ENCODE measurements around the gene ACCSL. TPM values are rescaled to one million over a fixed set of nuclear protein-coding genes. Genes with fewer than 3 reads are reported as not detected.

ACCSL gene
- polyA plus RNA-seq, 4 donors, result 0.03 TPM; not detected in 3

- H3K9me3 ChIP-seq (ENCODE audit: control insufficient read depth in 2 of 2, insufficient read depth in 1 of 2, low read depth in 1 of 2, low read length in 1 of 2), result no peaks in the 10 kb centered on the region
- FAIRE-seq (no peak), DNase-seq (no peak)
- H3K4me1 ChIP-seq (ENCODE audit: control insufficient read depth in 3 of 3, insufficient read depth in 2 of 3, low read depth in 1 of 3, low read length in 2 of 3), result peaks cover 0 to 6% (median 0%) of the 10 kb centered on the region in 3 donors
- peaks cover 0 to 10% (median 0%) of the 10 kb centered on the region in 3 donors for H3K27me3 ChIP-seq (ENCODE audit: control insufficient read depth in 3 of 3, insufficient read depth in 3 of 3, low read length in 3 of 3)
- no peak overlapping the region for H3K4me3 ChIP-seq (ENCODE audit: low read depth in 1 of 3, low read length in 3 of 3)
- no peak overlapping the region for H3K27ac ChIP-seq (ENCODE audit: low read depth in 1 of 3, low read length in 2 of 3)
- WGBS, 3 donors, result 36 to 50% (median 48%) methylated on average over 3 of the region's 3 CpGs
- H3K36me3 ChIP-seq (ENCODE audit: control insufficient read depth in 3 of 3, insufficient read depth in 2 of 3, low read depth in 1 of 3, low read length in 3 of 3), result no peaks in the 10 kb centered on the region
These were observed 13.9 kb upstream of the ACCSL start for GRCh38 chr11:44033856-44034255.

GRCh38 chr11:44034639-44035038, 13.1 kb upstream of the ACCSL start:
- Histone ChIP-seq H3K27me3 (ENCODE audit: control insufficient read depth in 3 of 3, insufficient read depth in 3 of 3, low read length in 3 of 3) (peaks cover 0 to 10% (median 0%) of the 10 kb centered on the region in 3 donors), H3K4me3 (ENCODE audit: low read depth in 1 of 3, low read length in 3 of 3) (no peak overlapping the region), H3K36me3 (ENCODE audit: control insufficient read depth in 3 of 3, insufficient read depth in 2 of 3, low read depth in 1 of 3, low read length in 3 of 3) (no peaks in the 10 kb centered on the region), H3K4me1 (ENCODE audit: control insufficient read depth in 3 of 3, insufficient read depth in 2 of 3, low read depth in 1 of 3, low read length in 2 of 3) (peaks cover 0 to 6% (median 0%) of the 10 kb centered on the region in 3 donors), H3K27ac (ENCODE audit: low read depth in 1 of 3, low read length in 2 of 3) (no peak overlapping the region), H3K9me3 (ENCODE audit: control insufficient read depth in 2 of 2, insufficient read depth in 1 of 2, low read depth in 1 of 2, low read length in 1 of 2) (no peaks in the 10 kb centered on the region)
- no peak for DNase-seq
- FAIRE-seq, result no peak

GRCh38 chr11:44036811-44037657, 10.7 kb upstream of the ACCSL start:
- Histone ChIP-seq H3K27ac (ENCODE audit: low read depth in 1 of 3, low read length in 2 of 3) (peak overlapping the region in 1 of 3 donors; percentile 55), H3K27me3 (ENCODE audit: control insufficient read depth in 3 of 3, insufficient read depth in 3 of 3, low read length in 3 of 3) (peaks cover 0 to 5% (median 0%) of the 10 kb centered on the region in 3 donors), H3K4me3 (ENCODE audit: low read depth in 1 of 3, low read length in 3 of 3) (no peak overlapping the region), H3K9me3 (ENCODE audit: control insufficient read depth in 2 of 2, insufficient read depth in 1 of 2, low read depth in 1 of 2, low read length in 1 of 2) (peaks cover 0 to 4% of the 10 kb centered on the region in 2 donors), H3K4me1 (ENCODE audit: control insufficient read depth in 3 of 3, insufficient read depth in 2 of 3, low read depth in 1 of 3, low read length in 2 of 3) (peaks cover 0 to 4% (median 0%) of the 10 kb centered on the region in 3 donors), H3K36me3 (ENCODE audit: control insufficient read depth in 3 of 3, insufficient read depth in 2 of 3, low read depth in 1 of 3, low read length in 3 of 3) (no peaks in the 10 kb centered on the region)
- no peak for FAIRE-seq
- WGBS, 3 donors, result 19 to 33% (median 29%) methylated on average over 12 of the region's 12 CpGs
- peak; percentile 59 to 82 for DNase-seq

GRCh38 chr11:44037658-44037998, 10.2 kb upstream of the ACCSL start:
- Histone ChIP-seq H3K4me3 (ENCODE audit: low read depth in 1 of 3, low read length in 3 of 3) (no peak overlapping the region), H3K27me3 (ENCODE audit: control insufficient read depth in 3 of 3, insufficient read depth in 3 of 3, low read length in 3 of 3) (no peaks in the 10 kb centered on the region), H3K4me1 (ENCODE audit: control insufficient read depth in 3 of 3, insufficient read depth in 2 of 3, low read depth in 1 of 3, low read length in 2 of 3) (peaks cover 0 to 4% (median 0%) of the 10 kb centered on the region in 3 donors), H3K36me3 (ENCODE audit: control insufficient read depth in 3 of 3, insufficient read depth in 2 of 3, low read depth in 1 of 3, low read length in 3 of 3) (no peaks in the 10 kb centered on the region), H3K9me3 (ENCODE audit: control insufficient read depth in 2 of 2, insufficient read depth in 1 of 2, low read depth in 1 of 2, low read length in 1 of 2) (peaks cover 0 to 4% of the 10 kb centered on the region in 2 donors), H3K27ac (ENCODE audit: low read depth in 1 of 3, low read length in 2 of 3) (no peak overlapping the region)
- DNase-seq (no peak), FAIRE-seq (no peak)
- WGBS, 3 donors, result 55 to 67% (median 55%) methylated on average over 2 of the region's 2 CpGs

- no peak for DNase-seq
- FAIRE-seq, result no peak
- WGBS, 3 donors, result 75 to 86% (median 81%) methylated on average over 2 of the region's 2 CpGs
- peaks cover 0 to 5% (median 2%) of the 10 kb centered on the region in 3 donors for H3K27me3 ChIP-seq (ENCODE audit: control insufficient read depth in 3 of 3, insufficient read depth in 3 of 3, low read length in 3 of 3)
- no peak overlapping the region for H3K27ac ChIP-seq (ENCODE audit: low read depth in 1 of 3, low read length in 2 of 3)
- peaks cover 0 to 7% of the 10 kb centered on the region in 2 donors for H3K9me3 ChIP-seq (ENCODE audit: control insufficient read depth in 2 of 2, insufficient read depth in 1 of 2, low read depth in 1 of 2, low read length in 1 of 2)
- H3K36me3 ChIP-seq (ENCODE audit: control insufficient read depth in 3 of 3, insufficient read depth in 2 of 3, low read depth in 1 of 3, low read length in 3 of 3), result no peaks in the 10 kb centered on the region
- no peaks in the 10 kb centered on the region for H3K4me1 ChIP-seq (ENCODE audit: control insufficient read depth in 3 of 3, insufficient read depth in 2 of 3, low read depth in 1 of 3, low read length in 2 of 3)
- no peak overlapping the region for H3K4me3 ChIP-seq (ENCODE audit: low read depth in 1 of 3, low read length in 3 of 3)
These were observed 4.6 kb upstream of the ACCSL start for GRCh38 chr11:44043157-44043556.

GRCh38 chr11:44046182-44046581, 1.6 kb upstream of the ACCSL start:
- H3K9me3 ChIP-seq (ENCODE audit: control insufficient read depth in 2 of 2, insufficient read depth in 1 of 2, low read depth in 1 of 2, low read length in 1 of 2), result peaks cover 0 to 3% of the 10 kb centered on the region in 2 donors
- peak; percentile 49 to 75 for DNase-seq
- no peak overlapping the region for H3K4me3 ChIP-seq (ENCODE audit: low read depth in 1 of 3, low read length in 3 of 3)
- H3K27ac ChIP-seq (ENCODE audit: low read depth in 1 of 3, low read length in 2 of 3), result no peak overlapping the region
- no peaks in the 10 kb centered on the region for H3K36me3 ChIP-seq (ENCODE audit: control insufficient read depth in 3 of 3, insufficient read depth in 2 of 3, low read depth in 1 of 3, low read length in 3 of 3)
- FAIRE-seq, result no peak
- peaks cover 0 to 5% (median 2%) of the 10 kb centered on the region in 3 donors for H3K27me3 ChIP-seq (ENCODE audit: control insufficient read depth in 3 of 3, insufficient read depth in 3 of 3, low read length in 3 of 3)
- 24 to 52% (median 38%) methylated on average over 2 of the region's 2 CpGs for WGBS, 3 donors
- no peaks in the 10 kb centered on the region for H3K4me1 ChIP-seq (ENCODE audit: control insufficient read depth in 3 of 3, insufficient read depth in 2 of 3, low read depth in 1 of 3, low read length in 2 of 3)

- no peak overlapping the region for H3K27ac ChIP-seq (ENCODE audit: low read depth in 1 of 3, low read length in 2 of 3)
- no peak for FAIRE-seq
These were observed 483 bp upstream of the ACCSL start for GRCh38 chr11:44047298-44047697.

GRCh38 chr11:44049832-44050231, 2.1 kb downstream of the ACCSL start:
- Histone ChIP-seq H3K9me3 (ENCODE audit: control insufficient read depth in 2 of 2, insufficient read depth in 1 of 2, low read depth in 1 of 2, low read length in 1 of 2) (peaks cover 0 to 3% of the 10 kb centered on the region in 2 donors), H3K36me3 (ENCODE audit: control insufficient read depth in 3 of 3, insufficient read depth in 2 of 3, low read depth in 1 of 3, low read length in 3 of 3) (no peaks in the 10 kb centered on the region), H3K4me1 (ENCODE audit: control insufficient read depth in 3 of 3, insufficient read depth in 2 of 3, low read depth in 1 of 3, low read length in 2 of 3) (no peaks in the 10 kb centered on the region), H3K27me3 (ENCODE audit: control insufficient read depth in 3 of 3, insufficient read depth in 3 of 3, low read length in 3 of 3) (peaks cover 0 to 3% (median 2%) of the 10 kb centered on the region in 3 donors), H3K4me3 (ENCODE audit: low read depth in 1 of 3, low read length in 3 of 3) (no peak overlapping the region), H3K27ac (ENCODE audit: low read depth in 1 of 3, low read length in 2 of 3) (no peak overlapping the region)
- FAIRE-seq (no peak), DNase-seq (no peak)
- WGBS, 3 donors, result 76 to 80% (median 78%) methylated on average over 3 of the region's 3 CpGs

More at GRCh38 chr11:44047298-44047697, 483 bp upstream of the ACCSL start:
- H3K27me3 ChIP-seq (ENCODE audit: control insufficient read depth in 3 of 3, insufficient read depth in 3 of 3, low read length in 3 of 3), result peaks cover 0 to 5% (median 2%) of the 10 kb centered on the region in 3 donors
- WGBS, 3 donors, result 61 to 84% (median 64%) methylated on average over 2 of the region's 2 CpGs
- H3K4me3 ChIP-seq (ENCODE audit: low read depth in 1 of 3, low read length in 3 of 3), result no peak overlapping the region
- no peaks in the 10 kb centered on the region for H3K36me3 ChIP-seq (ENCODE audit: control insufficient read depth in 3 of 3, insufficient read depth in 2 of 3, low read depth in 1 of 3, low read length in 3 of 3)
- no peak for DNase-seq
- no peaks in the 10 kb centered on the region for H3K4me1 ChIP-seq (ENCODE audit: control insufficient read depth in 3 of 3, insufficient read depth in 2 of 3, low read depth in 1 of 3, low read length in 2 of 3)
- peaks cover 0 to 3% of the 10 kb centered on the region in 2 donors for H3K9me3 ChIP-seq (ENCODE audit: control insufficient read depth in 2 of 2, insufficient read depth in 1 of 2, low read depth in 1 of 2, low read length in 1 of 2)

Measured in small intestine (tissue), 7 donors.